MCF 10A (cell line): Measurements from ENCODE around the gene CPEB1. TPM values are rescaled to one million over a fixed set of nuclear protein-coding genes. Genes with fewer than 3 reads are reported as not detected.

ENCODE experiments used
- BruUV-seq: library from RNA; stranded (reverse); fragments of 400-500 nt; replicated peaks from 2 replicates; lab custom pipeline; 2021; lab: Mats Ljungman, UMichigan
- CTCF ChIA-PET: fragments of 300-600 bp; sonication (Branson Sonifier 250); formaldehyde crosslinking; extraction: SDS; loops from one replicate; lab custom pipeline; 2021; ENCODE audit warnings: antibody characterized with exemption, inconsistent platforms; lab: Yijun Ruan, JAX
- POLR2A ChIA-PET: fragments of 300-600, 350-650 bp; sonication (Branson Sonifier 250); formaldehyde crosslinking; extraction: SDS; loops from one replicate; lab custom pipeline; 2020; ENCODE audit warnings: antibody characterized with exemption, inconsistent platforms; lab: Yijun Ruan, JAX
- DNase-seq: peaks from one replicate; pipeline ENCODE4 v3.0.0-alpha.2; 2018; ENCODE audit not compliant: unreplicated experiment
- H3K27ac Mint-ChIP-seq: one replicate; pipeline ENCODE4 v1.8.0; 2022; ENCODE audit warnings: mild to moderate bottlenecking, low read depth, mixed read lengths; ENCODE audit not compliant: unreplicated experiment
- H3K27me3 Mint-ChIP-seq: one replicate; pipeline ENCODE4 v1.8.0; 2022; ENCODE audit warnings: mixed read lengths; ENCODE audit not compliant: insufficient read depth, unreplicated experiment
- H3K36me3 Mint-ChIP-seq: one replicate; pipeline ENCODE4 v1.8.0; 2022; ENCODE audit warnings: mild to moderate bottlenecking, moderate library complexity, mixed read lengths; ENCODE audit not compliant: insufficient read depth, unreplicated experiment
- H3K4me1 Mint-ChIP-seq: one replicate; pipeline ENCODE4 v1.8.0; 2022; ENCODE audit warnings: mixed read lengths; ENCODE audit not compliant: insufficient read depth, unreplicated experiment
- H3K4me3 Mint-ChIP-seq: one replicate; pipeline ENCODE4 v1.8.0; 2022; ENCODE audit warnings: mild to moderate bottlenecking, moderate library complexity, mixed read lengths; ENCODE audit not compliant: unreplicated experiment
- H3K9me3 Mint-ChIP-seq: one replicate; pipeline ENCODE4 v1.8.0; 2022; ENCODE audit warnings: mixed read lengths; ENCODE audit not compliant: unreplicated experiment
- CTCF ChIP-seq: fragments of 200-600 bp; IDR thresholded peaks from one replicate; pipeline ENCODE4 v1.8.0; 2022; ENCODE audit warnings: antibody characterized with exemption, mild to moderate bottlenecking; ENCODE audit not compliant: unreplicated experiment
- intact Hi-C: fragments of 100-400 bp; cut with micrococcal nuclease; formaldehyde crosslinking; loops from 2 replicates; pipeline ENCODE4 v1.14.1; 2022
- total RNA-seq: library from RNA; stranded (reverse); gene quantifications from 2 replicates; pipeline ENCODE4 v1.2.3, GENCODE V29; 2022

CPEB1 gene
- total RNA-seq, 1 experiment from 2014 or later, result not detected

- Mint-ChIP-seq H3K27ac (peak overlapping the region; percentile 81), H3K27me3 (no peaks in the 10 kb centered on the region), H3K4me1 (peaks cover 30% of the 10 kb centered on the region), H3K36me3 (peaks cover 64% of the 10 kb centered on the region), H3K4me3 (peak overlapping the region; percentile 92), H3K9me3 (no peaks in the 10 kb centered on the region)
- intact Hi-C loops, result loop anchor here (1.0 to 5.0 kb wide), 2 partner anchors 211 to 268 kb away; partner anchors contain the start of genes FSD2 and WHAMM
- POLR2A ChIA-PET, result interaction anchor here (0.6 to 9.2 kb wide), 22 partner anchors 9 to 527 kb away, joined by 3 to 183 read pairs (median 6); partner anchors contain the start of genes AP3B2, BTBD1, C15orf40 and EFL1
- CTCF ChIA-PET, result interaction anchor here (0.6 to 3.0 kb wide), 9 partner anchors 8 to 318 kb away, joined by 3 to 17 read pairs (median 3); no protein-coding TSS in a partner anchor
- TF ChIP-seq CTCF, result no peak
- BruUV-seq, result no TSS peak
- DNase-seq, result no peak
Observed at GRCh38 chr15:82539691-82540054, 107.5 kb downstream of the CPEB1 start.

- no peaks in the 10 kb centered on the region for H3K9me3 Mint-ChIP-seq
- POLR2A ChIA-PET, result interaction anchor here (0.6 to 9.2 kb wide), 20 partner anchors 8 to 528 kb away, joined by 3 to 183 read pairs (median 6); partner anchors contain the start of genes AP3B2, BTBD1, C15orf40 and EFL1
- no peak for TF ChIP-seq CTCF
- H3K27me3 Mint-ChIP-seq, result no peaks in the 10 kb centered on the region
- peaks cover 30% of the 10 kb centered on the region for H3K4me1 Mint-ChIP-seq
- intact Hi-C loops, result no loop called here
- H3K36me3 Mint-ChIP-seq, result peaks cover 70% of the 10 kb centered on the region
- DNase-seq, result no peak
- peak overlapping the region; percentile 81 for H3K27ac Mint-ChIP-seq
- peak overlapping the region; percentile 92 for H3K4me3 Mint-ChIP-seq
- CTCF ChIA-PET, result interaction anchor here (0.6 to 3.0 kb wide), 5 partner anchors 8 to 318 kb away, joined by 3 to 17 read pairs (median 3); no protein-coding TSS in a partner anchor
- BruUV-seq, result no TSS peak
Observed at GRCh38 chr15:82538961-82539690, 108.0 kb downstream of the CPEB1 start.

- peak; percentile 71 for DNase-seq
- Mint-ChIP-seq H3K27me3 (no peaks in the 10 kb centered on the region), H3K27ac (peak overlapping the region; percentile 81), H3K9me3 (no peaks in the 10 kb centered on the region), H3K4me1 (peaks cover 37% of the 10 kb centered on the region), H3K36me3 (peaks cover 75% of the 10 kb centered on the region), H3K4me3 (peak overlapping the region; percentile 92)
- intact Hi-C loops, result no loop called here
- BruUV-seq, result no TSS peak
- ChIA-PET CTCF (interaction anchor here (0.6 kb wide), 1 partner anchor 228 kb away, joined by 4 read pairs; no protein-coding TSS in a partner anchor), POLR2A (interaction anchor here (0.9 to 9.2 kb wide), 10 partner anchors 14 to 669 kb away, joined by 3 to 183 read pairs (median 6); partner anchors contain the start of genes RAMAC and WHAMM)
- no peak for TF ChIP-seq CTCF
Observed at GRCh38 chr15:82537351-82537908, 109.7 kb downstream of the CPEB1 start.
